PC-3 (cell line): Measurements from ENCODE around the gene HLA-DRB1.

Experiments used
- CTCF ChIP-seq: fragments of 300-600 bp; sonication (generic); conservative IDR thresholded peaks from 2 replicates; pipeline ENCODE4 v1.5.1; 2017; ENCODE audit warnings: antibody characterized with exemption, low read depth, mild to moderate bottlenecking, low read length
- EZH2 ChIP-seq: fragments of 300-600 bp; sonication (generic); IDR thresholded peaks from one replicate; pipeline ENCODE4 v1.6.1; 2017; ENCODE audit warnings: antibody characterized with exemption, mild to moderate bottlenecking, low read length; ENCODE audit not compliant: unreplicated experiment

- TF ChIP-seq CTCF (no peak), EZH2 (no peak)
These were observed 48.2 kb upstream of the HLA-DRB1 start for GRCh38 chr6:32637883-32638282.
